IPS-NIHi7 (cell line): Measurements from ENCODE around the gene POLR3B.
"Not testable (repeated sequence)": the region's sequence is repeated elsewhere in the genome, so short reads cannot be mapped to it uniquely, and the experiment has no call there.

Source experiments
- DNase-seq: peaks from one replicate; pipeline ENCODE4 v3.0.0; 2012; ENCODE audit warnings: mixed read lengths; ENCODE audit errors: extremely low spot score

POLR3B gene

GRCh38 chr12:106342397-106343213 is 14.9 kb upstream of the POLR3B start:
- no peak for DNase-seq

GRCh38 chr12:106343214-106343528 is 14.4 kb upstream of the POLR3B start:
- no peak for DNase-seq

GRCh38 chr12:106344131-106344530 is 13.4 kb upstream of the POLR3B start:
- no peak for DNase-seq

- peak; percentile 58 for DNase-seq
Observed at GRCh38 chr12:106345746-106346145, 11.8 kb upstream of the POLR3B start.

DNA sequence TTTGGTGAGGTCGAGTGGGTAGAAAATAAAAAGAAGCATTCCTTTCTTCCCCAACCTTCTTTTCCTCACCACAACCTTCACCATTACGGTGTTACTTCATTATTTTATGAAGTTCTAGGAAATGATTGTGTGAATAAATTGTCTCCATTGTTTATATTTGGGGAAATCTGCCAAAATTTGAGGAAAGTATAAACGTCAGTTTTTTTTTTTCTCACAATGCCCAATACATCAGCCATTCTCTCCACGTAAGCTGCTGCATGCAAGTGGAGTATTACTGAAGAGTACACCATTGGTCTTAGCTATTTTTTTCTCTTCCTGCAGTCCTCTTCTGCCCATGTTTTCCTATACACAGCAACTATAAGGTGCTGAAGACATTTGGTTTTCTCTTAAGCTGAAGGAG is 9.1 kb upstream of the POLR3B start:
- no peak for DNase-seq

GRCh38 chr12:106353175-106353574 is 4.4 kb upstream of the POLR3B start:
- DNase-seq, result no peak

DNA sequence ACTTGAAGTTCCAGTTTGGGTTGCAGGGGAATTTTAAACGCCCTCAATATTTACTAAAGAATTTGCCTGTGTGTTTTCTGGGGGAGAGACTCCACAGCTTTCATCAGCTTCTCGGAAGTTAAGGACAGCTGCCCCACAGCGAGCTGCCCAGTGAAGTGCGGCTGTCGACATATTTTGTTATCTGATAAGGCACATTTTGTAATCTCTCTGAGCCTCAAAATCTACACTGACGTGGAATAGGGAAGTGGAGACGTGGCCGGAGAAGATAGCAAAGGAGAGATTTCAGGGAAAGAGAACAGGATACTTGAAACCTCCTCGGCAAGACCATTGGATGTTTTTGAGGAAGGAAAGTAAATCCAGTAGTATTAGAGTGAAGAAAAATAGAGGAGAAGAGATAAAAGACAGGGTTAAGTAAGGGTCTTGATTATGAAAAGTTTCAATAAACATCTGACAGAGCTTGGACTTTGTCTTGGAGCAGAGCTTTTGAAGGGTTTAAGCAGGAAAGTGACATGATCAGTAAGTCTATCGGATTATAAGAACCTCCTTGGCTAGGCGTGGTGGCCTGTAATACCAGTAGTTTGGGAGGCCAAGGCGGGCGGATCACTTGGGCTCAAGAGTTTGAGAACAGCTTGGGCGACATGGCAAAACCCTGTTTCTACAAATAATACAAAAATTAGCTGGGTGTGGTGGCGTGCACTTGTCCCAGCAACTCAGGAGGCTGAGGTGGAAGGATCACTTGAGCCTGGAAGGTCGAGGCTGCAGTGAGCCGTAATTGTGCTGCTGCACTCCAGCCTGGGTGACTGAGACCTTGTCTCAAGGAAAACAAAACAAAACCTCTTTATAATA is 1.1 kb downstream of the POLR3B start:
- no peak for DNase-seq

DNA sequence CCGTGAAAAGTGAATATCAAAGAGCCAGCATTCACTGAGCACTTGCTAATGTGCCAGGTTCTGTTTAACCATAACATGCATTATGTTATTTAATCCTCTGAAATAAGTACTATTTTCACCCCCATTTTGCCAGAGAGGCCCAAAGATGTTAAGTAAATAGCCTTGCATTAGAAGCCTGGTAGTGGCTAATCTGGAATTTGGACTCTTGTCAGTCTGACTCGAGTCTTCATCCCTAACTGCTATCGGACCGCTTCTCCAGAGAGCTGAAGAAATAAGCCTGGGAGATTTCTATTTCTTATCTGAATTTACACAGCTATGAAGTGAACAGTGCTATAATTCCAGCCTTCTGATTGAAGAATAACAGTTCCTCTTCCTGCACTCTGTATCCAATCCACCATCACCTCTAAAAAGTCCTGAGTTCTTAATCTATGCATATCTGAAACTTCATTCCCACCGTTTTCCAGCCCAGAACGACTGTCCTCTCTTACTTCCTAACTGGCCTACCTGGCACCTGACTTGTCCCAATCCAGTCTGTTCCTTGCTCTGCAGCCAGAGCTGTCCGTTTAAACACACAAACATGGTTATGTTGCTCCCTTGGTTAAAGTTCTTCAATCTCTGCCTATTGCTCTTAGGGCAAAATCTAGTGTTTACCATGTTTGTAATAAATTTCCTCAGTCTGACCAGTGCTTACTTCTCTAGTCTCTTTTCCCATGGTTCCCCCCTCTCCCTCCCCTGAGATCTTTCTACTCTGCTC is 2.3 kb downstream of the POLR3B start:
- DNase-seq, result no peak

DNA sequence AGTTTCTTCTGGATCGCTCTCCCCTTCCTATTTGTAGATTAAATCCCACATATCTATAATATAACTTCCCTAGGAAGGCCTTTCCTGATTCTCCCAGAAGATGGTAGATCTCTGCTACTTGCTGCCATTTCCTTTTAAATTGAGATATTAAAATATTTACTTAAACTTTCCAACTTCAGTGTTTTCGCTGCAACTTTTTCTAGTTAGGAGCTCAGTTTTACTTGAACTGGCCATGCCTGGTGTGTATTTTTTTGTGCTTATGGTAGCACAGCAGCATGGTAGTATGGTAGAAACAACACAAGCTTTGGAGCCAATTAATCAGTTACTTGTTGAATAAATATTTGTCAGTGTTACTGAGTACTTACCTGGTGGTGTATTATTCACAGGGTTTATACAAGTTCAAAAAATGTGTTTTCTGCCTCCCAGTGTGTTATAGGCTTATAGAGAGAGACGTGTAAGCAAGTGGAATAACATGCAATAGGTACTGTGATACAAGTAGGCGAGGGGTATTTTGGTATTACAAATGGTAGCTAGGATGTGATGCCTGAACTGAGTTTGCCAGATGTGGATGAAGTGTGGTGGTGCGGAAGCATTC is 2.9 kb downstream of the POLR3B start:
- no peak for DNase-seq

GRCh38 chr12:106362971-106363370 is 5.4 kb downstream of the POLR3B start:
- DNase-seq, result no peak

GRCh38 chr12:106364261-106364660 is 6.7 kb downstream of the POLR3B start:
- DNase-seq, result no peak

- no peak for DNase-seq
Observed at GRCh38 chr12:106369624-106370346, 12.2 kb downstream of the POLR3B start.

DNA sequence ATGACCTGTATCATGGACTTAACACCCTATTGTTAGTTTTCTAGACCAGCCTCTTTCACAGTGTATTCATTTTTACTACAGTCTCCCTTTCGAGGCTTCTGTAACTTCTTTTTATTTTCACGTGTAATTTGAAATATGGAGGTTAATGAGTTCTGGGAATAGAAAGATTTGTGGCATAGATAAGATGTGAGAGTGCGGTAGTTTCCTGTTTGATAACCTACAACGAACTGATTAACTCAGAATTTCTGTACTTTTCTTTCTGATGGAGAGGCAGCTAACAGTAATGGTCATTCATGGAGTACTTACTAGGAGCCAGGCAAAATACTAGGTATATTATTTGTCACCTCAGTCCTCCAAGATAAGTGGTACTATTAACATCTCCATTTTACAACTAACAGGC is 21.2 kb downstream of the POLR3B start:
- DNase-seq, result no peak

GRCh38 chr12:106380954-106381353 is 23.4 kb downstream of the POLR3B start:
- DNase-seq, result no peak

DNA sequence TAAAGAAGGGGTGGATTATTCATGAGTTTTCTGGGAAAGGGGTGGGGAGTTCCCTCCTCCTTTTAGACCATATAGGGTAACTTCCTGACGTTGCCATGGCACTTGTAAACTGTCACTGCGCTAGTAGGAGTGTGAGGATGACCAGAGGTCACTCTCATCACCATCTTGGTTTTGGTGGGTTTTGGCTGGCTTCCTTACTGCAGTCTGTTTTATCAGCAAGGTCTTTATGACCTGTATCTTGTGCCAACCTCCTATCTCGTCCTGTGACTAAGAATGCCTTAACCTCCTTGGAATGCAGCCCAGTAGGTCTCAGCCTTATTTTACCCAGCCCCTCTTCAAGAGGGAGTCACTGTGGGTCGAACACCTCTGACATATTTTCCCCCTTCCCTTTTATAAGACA is 24.3 kb downstream of the POLR3B start:
- DNase-seq, result not testable (repeated sequence)

GRCh38 chr12:106386813-106387535 is 29.4 kb downstream of the POLR3B start:
- DNase-seq, result no peak

DNA sequence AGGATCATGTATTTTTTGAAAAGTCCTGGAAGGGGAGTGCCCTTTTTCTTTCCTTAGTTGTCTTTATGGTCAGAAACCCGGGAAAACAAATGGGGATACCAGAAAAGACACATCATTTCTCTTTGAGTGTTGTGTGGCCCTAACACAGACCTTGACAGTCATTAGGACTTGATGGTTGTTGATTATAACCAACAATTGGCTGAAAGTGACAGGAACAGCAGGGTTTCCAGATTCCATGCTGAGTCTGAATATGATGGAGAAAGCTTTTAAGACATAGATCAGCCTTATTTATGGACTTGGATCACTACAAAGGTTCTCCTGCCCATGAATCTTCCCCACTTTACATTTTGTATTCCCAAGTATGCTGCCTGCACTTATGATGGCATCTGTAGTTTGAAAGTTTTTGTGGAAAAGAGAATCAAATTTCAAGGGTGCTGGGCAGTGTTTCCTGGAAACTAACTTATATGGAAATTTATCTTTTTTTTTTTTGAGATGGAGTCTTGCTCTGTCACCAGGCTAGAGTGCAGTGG is 30.4 kb downstream of the POLR3B start:
- DNase-seq, result peak; percentile 11

DNA sequence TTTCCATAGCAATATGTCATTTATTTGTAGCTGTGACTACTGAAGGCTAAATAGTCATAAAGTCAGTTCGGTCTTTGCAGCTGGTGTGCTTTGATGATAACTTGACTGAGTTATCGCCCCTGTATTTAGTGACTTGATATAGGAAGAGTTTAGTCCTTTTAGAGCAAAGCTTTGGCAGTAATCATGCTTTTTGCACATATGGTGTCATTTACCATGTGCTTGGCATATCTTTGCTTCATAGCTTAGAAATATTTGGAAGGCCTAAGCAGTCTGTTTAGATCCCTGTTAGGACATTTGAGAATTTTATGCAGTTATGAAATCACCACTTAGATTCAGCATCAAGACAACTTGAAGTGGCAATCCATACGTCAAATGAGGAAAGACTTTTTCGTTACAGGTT is 31.6 kb downstream of the POLR3B start:
- no peak for DNase-seq

- DNase-seq, result no peak
Observed at GRCh38 chr12:106392759-106393158, 35.2 kb downstream of the POLR3B start.

DNA sequence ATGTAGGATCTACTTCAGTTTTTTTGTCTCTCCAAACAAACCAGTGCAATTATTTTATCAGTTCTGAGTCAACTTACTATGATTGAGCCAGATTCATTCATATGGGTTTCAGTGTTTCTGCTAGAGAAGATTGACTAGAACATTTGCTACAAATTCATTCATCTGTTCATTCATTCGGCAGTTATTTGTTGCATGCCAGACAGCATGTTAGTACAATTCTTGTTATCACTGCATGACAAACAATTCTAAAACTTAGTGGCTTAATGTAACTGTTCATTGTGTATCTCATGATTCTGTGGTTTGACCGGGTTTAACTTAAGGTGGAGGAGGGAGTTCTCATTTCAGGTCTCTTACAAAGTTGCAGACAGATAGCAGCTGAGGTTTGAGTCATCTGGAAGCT is 52.3 kb downstream of the POLR3B start:
- DNase-seq, result no peak
